HEK293 (cell line): ENCODE results near the gene ZNF334.

Experiments
- CTCF ChIA-PET: fragments of 350-600 bp; formaldehyde crosslinking; extraction: SDS; loops from one replicate; lab custom pipeline; 2021; ENCODE audit warnings: antibody characterized with exemption; lab: Yijun Ruan, JAX
- POLR2A ChIA-PET: fragments of 300-600 bp; formaldehyde crosslinking; extraction: SDS; loops from one replicate; lab custom pipeline; 2020; ENCODE audit warnings: antibody characterized with exemption, inconsistent platforms; lab: Yijun Ruan, JAX
- H3K27ac ChIP-seq: fragments of 200-500 bp; sonication (Bioruptor generic); 2 replicates; pipeline ENCODE4 v1.5.1; 2014; ENCODE audit warnings: low read depth, low read length, control low read depth, inconsistent platforms; ENCODE audit errors: extremely low read depth
- H3K36me3 ChIP-seq, 2 experiments: fragments of 200-500 bp in 1 of 2; sonication (Bioruptor generic) in 1 of 2; 1 replicate in 1 of 2; 2 replicates in 1 of 2; pipeline ENCODE4 v1.5.1; 2014 to 2017; ENCODE audit warnings: inconsistent platforms in 2 of 2, low read length in 2 of 2; ENCODE audit not compliant: control insufficient read depth in 2 of 2, insufficient read depth in 1 of 2
- H3K4me1 ChIP-seq: fragments of 200-500 bp; sonication (Bioruptor generic); 2 replicates; pipeline ENCODE4 v1.5.1; 2014; ENCODE audit warnings: mild to moderate bottlenecking, low read length, inconsistent platforms; ENCODE audit not compliant: control insufficient read depth, insufficient read depth
- H3K4me3 ChIP-seq: 2 replicates; pipeline ENCODE4 v1.5.1; 2011; ENCODE audit warnings: low read depth, mild to moderate bottlenecking, control low read depth, low read length, moderate library complexity
- H3K9me3 ChIP-seq: fragments of 200-500 bp; sonication (Bioruptor generic); 2 replicates; pipeline ENCODE4 v1.5.1; 2014; ENCODE audit warnings: low read depth, low read length, inconsistent platforms; ENCODE audit not compliant: control insufficient read depth, insufficient read depth
- BCL11B ChIP-seq: fragments of 450-650 bp; formaldehyde crosslinking; IDR thresholded peaks from 2 replicates; pipeline ENCODE4 v1.5.1; 2016; ENCODE audit warnings: low read depth, missing biosample characterization, missing genetic modification characterization
- FEZF1 ChIP-seq: fragments of 450-650 bp; formaldehyde crosslinking; IDR thresholded peaks from 2 replicates; pipeline ENCODE4 v1.5.1; 2016; ENCODE audit warnings: missing biosample characterization, missing genetic modification characterization
- KLF8 ChIP-seq: fragments of 450-650 bp; formaldehyde crosslinking; IDR thresholded peaks from 2 replicates; pipeline ENCODE4 v1.5.1; 2016; ENCODE audit warnings: missing biosample characterization, missing genetic modification characterization
- OVOL3 ChIP-seq: fragments of 450-650 bp; formaldehyde crosslinking; IDR thresholded peaks from 2 replicates; pipeline ENCODE4 v1.5.1; 2016; ENCODE audit warnings: missing biosample characterization, missing genetic modification characterization
- ZNF146 ChIP-seq: fragments of 450-650 bp; formaldehyde crosslinking; IDR thresholded peaks from 2 replicates; pipeline ENCODE4 v1.5.1; 2016; ENCODE audit warnings: missing biosample characterization, missing genetic modification characterization
- ZNF174 ChIP-seq: fragments of 450-650 bp; formaldehyde crosslinking; IDR thresholded peaks from 2 replicates; pipeline ENCODE4 v1.5.0; 2017; ENCODE audit warnings: missing biosample characterization, mild to moderate bottlenecking, missing genetic modification characterization
- ZNF175 ChIP-seq: fragments of 450-650 bp; formaldehyde crosslinking; IDR thresholded peaks from 2 replicates; pipeline ENCODE4 v1.5.1; 2016; ENCODE audit warnings: missing biosample characterization, missing genetic modification characterization
- ZNF19 ChIP-seq: fragments of 450-650 bp; formaldehyde crosslinking; IDR thresholded peaks from 2 replicates; pipeline ENCODE4; 2016; ENCODE audit warnings: missing biosample characterization, missing genetic modification characterization, low read depth
- ZNF23 ChIP-seq: fragments of 450-650 bp; formaldehyde crosslinking; IDR thresholded peaks from 2 replicates; pipeline ENCODE4 v1.5.1; 2016; ENCODE audit warnings: missing biosample characterization, missing genetic modification characterization, borderline replicate concordance
- ZNF324 ChIP-seq: fragments of 450-650 bp; formaldehyde crosslinking; IDR thresholded peaks from 2 replicates; pipeline ENCODE4 v1.5.1; 2016; ENCODE audit warnings: missing biosample characterization, missing genetic modification characterization
- ZNF366 ChIP-seq: fragments of 450-650 bp; formaldehyde crosslinking; conservative IDR thresholded peaks from 2 replicates; pipeline ENCODE4 v1.5.1; 2016; ENCODE audit warnings: missing biosample characterization, missing genetic modification characterization
- ZNF37A ChIP-seq: fragments of 450-650 bp; IDR thresholded peaks from 2 replicates; pipeline ENCODE4 v1.5.1; 2018; ENCODE audit warnings: missing biosample characterization, missing genetic modification characterization
- ZNF426 ChIP-seq: fragments of 450-650 bp; formaldehyde crosslinking; IDR thresholded peaks from 2 replicates; pipeline ENCODE4 v1.5.1; 2017; ENCODE audit warnings: missing biosample characterization, missing genetic modification characterization, mild to moderate bottlenecking, inconsistent platforms, moderate library complexity
- ZNF510 ChIP-seq: fragments of 450-650 bp; formaldehyde crosslinking; IDR thresholded peaks from 2 replicates; pipeline ENCODE4 v1.5.1; 2018; ENCODE audit warnings: mild to moderate bottlenecking, missing genetic modification characterization, missing biosample characterization; ENCODE audit not compliant: insufficient replicate concordance
- ZNF544 ChIP-seq: fragments of 450-650 bp; formaldehyde crosslinking; IDR thresholded peaks from 2 replicates; pipeline ENCODE4 v1.5.0; 2017; ENCODE audit warnings: missing biosample characterization, missing genetic modification characterization
- ZNF555 ChIP-seq: fragments of 450-650 bp; formaldehyde crosslinking; conservative IDR thresholded peaks from 2 replicates; pipeline ENCODE4 v1.5.1; 2017; ENCODE audit warnings: missing biosample characterization, mild to moderate bottlenecking, missing genetic modification characterization, inconsistent platforms
- ZNF610 ChIP-seq: fragments of 450-650 bp; formaldehyde crosslinking; IDR thresholded peaks from 2 replicates; pipeline ENCODE4 v1.5.1; 2016; ENCODE audit warnings: missing biosample characterization, missing genetic modification characterization, borderline replicate concordance
- ZNF621 ChIP-seq: fragments of 450-650 bp; formaldehyde crosslinking; IDR thresholded peaks from 2 replicates; pipeline ENCODE4 v1.5.1; 2017; ENCODE audit warnings: missing biosample characterization, missing genetic modification characterization
- ZNF623 ChIP-seq: fragments of 450-650 bp; formaldehyde crosslinking; IDR thresholded peaks from 2 replicates; pipeline ENCODE4 v1.5.1; 2016; ENCODE audit warnings: missing biosample characterization, missing genetic modification characterization
- ZNF654 ChIP-seq: fragments of 450-650 bp; formaldehyde crosslinking; IDR thresholded peaks from 2 replicates; pipeline ENCODE4 v1.5.1; 2016; ENCODE audit warnings: low read depth, missing biosample characterization, missing genetic modification characterization
- ZNF660 ChIP-seq: fragments of 450-650 bp; IDR thresholded peaks from 2 replicates; pipeline ENCODE4 v1.5.1; 2018; ENCODE audit warnings: missing biosample characterization, mild to moderate bottlenecking, missing genetic modification characterization
- ZNF664 ChIP-seq: fragments of 450-650 bp; formaldehyde crosslinking; IDR thresholded peaks from 2 replicates; pipeline ENCODE4 v1.5.1; 2016; ENCODE audit warnings: missing biosample characterization, missing genetic modification characterization
- ZNF701 ChIP-seq: fragments of 450-650 bp; formaldehyde crosslinking; IDR thresholded peaks from 2 replicates; pipeline ENCODE4 v1.5.1; 2016; ENCODE audit warnings: missing biosample characterization, missing genetic modification characterization
- ZNF768 ChIP-seq: fragments of 450-650 bp; formaldehyde crosslinking; IDR thresholded peaks from 2 replicates; pipeline ENCODE4 v1.5.1; 2018; ENCODE audit warnings: missing biosample characterization, mild to moderate bottlenecking, missing genetic modification characterization
- ZXDB ChIP-seq: fragments of 450-650 bp; formaldehyde crosslinking; IDR thresholded peaks from 2 replicates; pipeline ENCODE4 v1.5.1; 2016; ENCODE audit warnings: missing biosample characterization, missing genetic modification characterization
- TF ChIP-seq, protein P1 (sequence below): sonication (generic); formaldehyde crosslinking; IDR thresholded peaks from 2 replicates; pipeline ENCODE4 v1.8.1; 2022; ENCODE audit warnings: mild to moderate bottlenecking, moderate library complexity, missing genetic modification reagents
- TF ChIP-seq, protein P2 (sequence below): fragments of 450-650 bp; formaldehyde crosslinking; IDR thresholded peaks from 2 replicates; pipeline ENCODE4 v1.5.1; 2016; ENCODE audit warnings: missing biosample characterization, missing genetic modification characterization
- TF ChIP-seq, protein P3 (sequence below): fragments of 450-650 bp; formaldehyde crosslinking; IDR thresholded peaks from 2 replicates; pipeline ENCODE4 v1.5.1; 2016; ENCODE audit warnings: missing biosample characterization, missing genetic modification characterization
- TF ChIP-seq, protein P4 (sequence below): fragments of 450-650 bp; formaldehyde crosslinking; IDR thresholded peaks from 2 replicates; pipeline ENCODE4 v1.5.1; 2016; ENCODE audit warnings: missing biosample characterization, missing genetic modification characterization

Gene ZNF334

DNA sequence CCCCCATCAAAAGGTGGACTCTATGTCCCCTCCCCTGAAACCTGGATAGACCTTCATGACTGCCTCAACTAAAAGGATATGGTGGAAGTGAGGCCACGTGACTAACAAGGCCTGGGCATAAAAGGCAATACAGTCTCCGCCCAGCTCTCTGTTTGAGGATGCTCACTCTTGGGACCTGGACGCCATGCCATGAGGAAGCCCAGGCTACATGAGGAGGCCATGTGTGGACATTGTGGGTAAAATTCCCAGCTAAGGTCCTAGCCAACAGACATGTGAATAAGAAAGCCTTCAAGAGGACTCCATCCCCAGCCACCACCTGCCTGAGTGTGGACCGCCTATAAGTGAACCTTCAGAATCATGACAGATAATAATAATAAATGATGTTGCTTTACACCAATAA, 7.2 kb upstream of the ZNF334 start:
- H3K4me1 ChIP-seq = no peaks in the 10 kb centered on the region
- no peak overlapping the region for H3K4me3 ChIP-seq
- ChIA-PET CTCF (interaction anchor here (0.6 to 6.0 kb wide), 4 partner anchors 42 to 165 kb away, joined by 3 to 45 read pairs (median 6); no protein-coding TSS in a partner anchor), POLR2A (no interaction called here)
- no peaks in the 10 kb centered on the region for H3K9me3 ChIP-seq
- H3K36me3 ChIP-seq = no peaks in the 10 kb centered on the region
- TF ChIP-seq ZNF19 (no peak), ZNF610 (tag by site-specific recombination) (no peak), ZNF366 (tag by site-specific recombination) (no peak), ZNF510 (tag by site-specific recombination) (no peak), FEZF1 (no peak), ZNF621 (tag by site-specific recombination) (no peak), ZNF544 (tag by site-specific recombination) (no peak), ZNF23 (tag by site-specific recombination) (no peak), ZNF175 (tag by site-specific recombination) (no peak), ZXDB (tag by site-specific recombination) (no peak), ZNF146 (tag by site-specific recombination) (no peak), ZNF654 (tag by site-specific recombination) (no peak), KLF8 (tag by site-specific recombination) (no peak), ZNF660 (tag by site-specific recombination) (no peak), ZNF37A (tag by site-specific recombination) (no peak)
- TF ChIP-seq, protein P1, sequence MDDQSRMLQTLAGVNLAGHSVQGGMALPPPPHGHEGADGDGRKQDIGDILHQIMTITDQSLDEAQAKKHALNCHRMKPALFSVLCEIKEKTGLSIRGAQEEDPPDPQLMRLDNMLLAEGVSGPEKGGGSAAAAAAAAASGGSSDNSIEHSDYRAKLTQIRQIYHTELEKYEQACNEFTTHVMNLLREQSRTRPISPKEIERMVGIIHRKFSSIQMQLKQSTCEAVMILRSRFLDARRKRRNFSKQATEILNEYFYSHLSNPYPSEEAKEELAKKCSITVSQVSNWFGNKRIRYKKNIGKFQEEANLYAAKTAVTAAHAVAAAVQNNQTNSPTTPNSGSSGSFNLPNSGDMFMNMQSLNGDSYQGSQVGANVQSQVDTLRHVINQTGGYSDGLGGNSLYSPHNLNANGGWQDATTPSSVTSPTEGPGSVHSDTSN (CRISPR knock-in tag) = no peak
- TF ChIP-seq, protein P2, sequence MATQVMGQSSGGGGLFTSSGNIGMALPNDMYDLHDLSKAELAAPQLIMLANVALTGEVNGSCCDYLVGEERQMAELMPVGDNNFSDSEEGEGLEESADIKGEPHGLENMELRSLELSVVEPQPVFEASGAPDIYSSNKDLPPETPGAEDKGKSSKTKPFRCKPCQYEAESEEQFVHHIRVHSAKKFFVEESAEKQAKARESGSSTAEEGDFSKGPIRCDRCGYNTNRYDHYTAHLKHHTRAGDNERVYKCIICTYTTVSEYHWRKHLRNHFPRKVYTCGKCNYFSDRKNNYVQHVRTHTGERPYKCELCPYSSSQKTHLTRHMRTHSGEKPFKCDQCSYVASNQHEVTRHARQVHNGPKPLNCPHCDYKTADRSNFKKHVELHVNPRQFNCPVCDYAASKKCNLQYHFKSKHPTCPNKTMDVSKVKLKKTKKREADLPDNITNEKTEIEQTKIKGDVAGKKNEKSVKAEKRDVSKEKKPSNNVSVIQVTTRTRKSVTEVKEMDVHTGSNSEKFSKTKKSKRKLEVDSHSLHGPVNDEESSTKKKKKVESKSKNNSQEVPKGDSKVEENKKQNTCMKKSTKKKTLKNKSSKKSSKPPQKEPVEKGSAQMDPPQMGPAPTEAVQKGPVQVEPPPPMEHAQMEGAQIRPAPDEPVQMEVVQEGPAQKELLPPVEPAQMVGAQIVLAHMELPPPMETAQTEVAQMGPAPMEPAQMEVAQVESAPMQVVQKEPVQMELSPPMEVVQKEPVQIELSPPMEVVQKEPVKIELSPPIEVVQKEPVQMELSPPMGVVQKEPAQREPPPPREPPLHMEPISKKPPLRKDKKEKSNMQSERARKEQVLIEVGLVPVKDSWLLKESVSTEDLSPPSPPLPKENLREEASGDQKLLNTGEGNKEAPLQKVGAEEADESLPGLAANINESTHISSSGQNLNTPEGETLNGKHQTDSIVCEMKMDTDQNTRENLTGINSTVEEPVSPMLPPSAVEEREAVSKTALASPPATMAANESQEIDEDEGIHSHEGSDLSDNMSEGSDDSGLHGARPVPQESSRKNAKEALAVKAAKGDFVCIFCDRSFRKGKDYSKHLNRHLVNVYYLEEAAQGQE = no peak
- TF ChIP-seq, protein P3, sequence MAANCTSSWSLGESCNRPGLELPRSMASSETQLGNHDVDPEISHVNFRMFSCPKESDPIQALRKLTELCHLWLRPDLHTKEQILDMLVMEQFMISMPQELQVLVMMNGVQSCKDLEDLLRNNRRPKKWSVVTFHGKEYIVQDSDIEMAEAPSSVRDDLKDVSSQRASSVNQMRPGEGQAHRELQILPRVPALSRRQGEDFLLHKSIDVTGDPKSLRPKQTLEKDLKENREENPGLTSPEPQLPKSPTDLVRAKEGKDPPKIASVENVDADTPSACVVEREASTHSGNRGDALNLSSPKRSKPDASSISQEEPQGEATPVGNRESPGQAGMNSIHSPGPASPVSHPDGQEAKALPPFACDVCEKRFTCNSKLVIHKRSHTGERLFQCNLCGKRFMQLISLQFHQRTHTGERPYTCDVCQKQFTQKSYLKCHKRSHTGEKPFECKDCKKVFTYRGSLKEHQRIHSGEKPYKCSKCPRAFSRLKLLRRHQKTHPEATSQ (tag by site-specific recombination) = no peak
- no peak overlapping the region for H3K27ac ChIP-seq

DNA sequence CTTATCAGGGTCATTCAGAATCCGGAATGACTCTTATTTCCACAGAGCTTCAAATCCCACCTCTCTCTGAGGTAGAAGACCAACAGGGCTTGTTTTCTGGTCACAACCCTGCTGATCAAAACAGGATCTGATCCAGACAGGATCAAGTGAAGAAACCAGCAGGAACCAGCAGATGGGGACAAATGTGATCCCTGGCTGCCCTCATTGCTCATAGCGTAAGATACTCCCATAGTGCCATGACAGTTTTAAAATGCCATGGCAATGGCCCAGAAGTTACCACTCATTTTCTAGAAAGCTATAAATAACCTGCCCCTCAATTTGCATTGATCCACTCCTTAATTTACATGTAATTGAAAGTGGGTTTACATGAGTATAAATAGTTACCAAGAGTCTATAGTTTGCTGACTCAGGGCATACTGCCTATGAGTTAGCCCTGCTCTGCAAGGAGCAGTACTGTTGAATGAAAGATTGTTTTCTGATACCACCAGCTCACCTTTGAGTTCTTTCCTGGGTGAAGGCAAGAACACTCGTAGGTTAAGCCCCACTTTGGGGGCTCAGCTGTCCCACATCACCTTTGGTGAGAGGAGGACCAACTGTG, 6.2 kb upstream of the ZNF334 start:
- ChIA-PET POLR2A (no interaction called here), CTCF (interaction anchor here (1.0 to 6.0 kb wide), 2 partner anchors 43 to 162 kb away, joined by 5 to 45 read pairs; no protein-coding TSS in a partner anchor)
- Histone ChIP-seq H3K36me3 (no peaks in the 10 kb centered on the region), H3K4me1 (no peaks in the 10 kb centered on the region), H3K27ac (no peak overlapping the region), H3K9me3 (no peaks in the 10 kb centered on the region), H3K4me3 (no peak overlapping the region)
- TF ChIP-seq ZNF324 (tag by site-specific recombination) (no peak), ZNF174 (tag by site-specific recombination) (no peak), ZNF701 (no peak), OVOL3 (tag by site-specific recombination) (no peak), ZNF426 (tag by site-specific recombination) (no peak), ZNF623 (tag by site-specific recombination) (no peak), ZNF37A (tag by site-specific recombination) (no peak), ZNF768 (no peak), ZNF664 (tag by site-specific recombination) (no peak), BCL11B (tag by site-specific recombination) (no peak), ZNF555 (tag by site-specific recombination) (no peak)
- TF ChIP-seq, protein P4, sequence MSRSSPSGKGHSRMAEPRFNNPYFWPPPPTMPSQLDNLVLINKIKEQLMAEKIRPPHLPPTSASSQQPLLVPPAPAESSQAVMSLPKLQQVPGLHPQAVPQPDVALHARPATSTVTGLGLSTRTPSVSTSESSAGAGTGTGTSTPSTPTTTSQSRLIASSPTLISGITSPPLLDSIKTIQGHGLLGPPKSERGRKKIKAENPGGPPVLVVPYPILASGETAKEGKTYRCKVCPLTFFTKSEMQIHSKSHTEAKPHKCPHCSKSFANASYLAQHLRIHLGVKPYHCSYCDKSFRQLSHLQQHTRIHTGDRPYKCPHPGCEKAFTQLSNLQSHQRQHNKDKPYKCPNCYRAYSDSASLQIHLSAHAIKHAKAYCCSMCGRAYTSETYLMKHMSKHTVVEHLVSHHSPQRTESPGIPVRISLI (tag by site-specific recombination) = no peak
